Measurements from ENCODE around the gene CYB5RL.
"Not testable (repeated sequence)": the region's sequence is repeated elsewhere in the genome, so short reads cannot be mapped to it uniquely, and the experiment has no call there.

The CYB5RL gene

DNA sequence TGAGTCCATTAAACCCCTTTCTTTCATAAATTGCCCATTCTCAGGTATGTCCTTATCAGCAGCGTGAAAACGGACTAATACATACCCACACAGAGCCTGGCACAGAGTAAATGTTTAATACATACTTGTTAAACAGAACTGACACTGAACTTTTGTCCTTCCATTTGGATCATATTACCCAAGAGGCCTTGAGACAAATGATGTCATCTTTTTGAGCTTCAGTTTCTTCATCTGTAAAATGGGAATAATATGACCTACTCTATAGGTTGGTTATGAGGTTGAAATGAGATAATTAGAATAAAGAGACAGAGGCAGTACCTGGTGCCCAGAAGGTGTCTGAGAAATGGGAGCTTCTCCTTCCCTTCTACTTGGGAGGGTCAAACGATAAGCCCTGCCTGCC lies 13.8 kb downstream of the CYB5RL start:
- no peak for DNase-seq (ENCODE audit: low read depth, low spot score)

DNA sequence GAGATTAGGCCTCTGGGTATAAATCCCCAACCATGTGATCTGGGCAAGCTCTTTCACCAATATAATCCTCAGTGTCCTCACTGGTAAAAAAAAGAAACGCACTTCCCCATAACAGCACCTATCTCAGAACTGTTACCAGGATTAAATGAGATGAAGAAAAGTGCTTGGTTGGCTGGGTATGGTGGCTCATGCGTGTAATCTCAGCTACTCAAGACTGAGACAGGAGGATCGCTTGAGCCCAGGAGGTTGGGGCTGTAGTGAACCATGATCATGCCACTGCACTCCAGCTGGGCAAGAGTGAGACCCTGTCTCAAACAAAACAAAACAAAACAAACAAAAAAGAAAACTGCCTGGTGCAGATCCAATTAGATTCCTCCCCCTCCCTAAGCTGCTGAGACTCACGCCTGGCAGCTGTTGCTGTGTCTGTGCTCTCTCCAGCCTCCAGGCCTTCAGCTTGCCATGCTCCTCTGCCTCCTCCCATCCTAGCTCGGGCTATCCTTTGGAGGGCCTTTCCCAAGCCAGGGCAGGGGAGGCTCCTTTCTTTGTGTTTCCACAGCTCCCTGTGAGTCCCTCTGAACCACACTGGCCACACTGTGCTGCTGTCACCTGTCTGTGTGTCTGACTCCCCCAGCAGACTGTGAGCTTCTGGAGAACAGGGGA lies 19.0 kb downstream of the CYB5RL start:
- DNase-seq (ENCODE audit: low read depth, low spot score): no peak

DNA sequence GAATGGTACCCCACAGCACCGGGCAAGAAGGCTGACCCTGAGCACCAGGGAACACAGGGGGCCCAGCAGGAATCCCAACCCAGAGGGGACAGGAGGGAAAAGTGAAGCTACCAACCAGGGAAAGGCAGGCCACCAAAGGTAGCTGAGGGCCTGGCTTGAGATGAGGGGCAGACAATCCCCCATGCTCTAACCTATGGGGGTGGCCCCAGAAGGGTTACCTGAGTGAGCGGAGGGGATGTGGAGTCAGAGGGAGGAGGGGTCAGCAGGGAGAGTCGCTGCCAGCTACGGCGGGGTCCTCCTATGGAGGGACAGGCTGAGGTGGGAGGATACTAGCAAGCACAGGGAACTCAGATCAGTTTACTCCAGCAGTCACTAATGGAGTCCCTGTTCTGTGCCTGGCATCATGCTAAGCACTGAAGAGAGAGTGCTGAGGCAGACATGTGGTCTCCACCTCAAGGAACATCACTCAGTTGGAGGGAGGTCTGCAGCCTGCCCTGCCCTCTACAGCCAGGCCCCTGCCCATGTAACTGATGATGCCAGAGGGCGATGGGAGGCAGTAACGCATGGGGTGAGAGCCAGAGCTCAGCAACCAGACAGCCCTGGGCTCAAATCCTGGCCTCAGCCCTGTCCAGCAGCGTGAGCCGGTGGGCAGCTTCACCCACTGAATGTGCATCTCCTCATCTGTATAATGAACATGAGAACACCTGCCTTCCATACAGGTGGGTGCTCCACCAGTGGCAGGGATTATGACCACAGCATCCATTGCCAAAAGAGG lies 21.3 kb downstream of the CYB5RL start:
- no peak for DNase-seq (ENCODE audit: low read depth, low spot score)

DNA sequence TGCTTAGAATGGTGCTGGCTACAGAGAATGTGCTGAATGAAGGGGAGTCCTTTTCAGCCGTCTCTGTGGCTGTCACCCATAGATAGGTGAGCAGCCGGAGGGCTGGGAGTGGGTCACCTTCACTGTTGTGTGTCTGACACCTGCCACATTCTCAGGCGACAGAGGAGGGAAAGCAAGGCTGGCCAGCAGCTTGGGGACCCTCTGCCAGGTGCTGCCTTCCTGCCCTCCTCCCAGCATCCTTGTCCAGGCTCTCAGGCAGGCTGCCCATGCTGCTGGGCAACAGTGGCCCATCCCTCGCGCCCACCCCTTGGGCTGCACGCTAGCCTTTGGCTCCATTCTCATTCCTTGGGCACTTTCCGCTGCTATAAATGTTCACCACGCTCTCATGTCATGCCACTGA lies 22.1 kb downstream of the CYB5RL start:
- DNase-seq (ENCODE audit: low read depth, low spot score): no peak

DNA sequence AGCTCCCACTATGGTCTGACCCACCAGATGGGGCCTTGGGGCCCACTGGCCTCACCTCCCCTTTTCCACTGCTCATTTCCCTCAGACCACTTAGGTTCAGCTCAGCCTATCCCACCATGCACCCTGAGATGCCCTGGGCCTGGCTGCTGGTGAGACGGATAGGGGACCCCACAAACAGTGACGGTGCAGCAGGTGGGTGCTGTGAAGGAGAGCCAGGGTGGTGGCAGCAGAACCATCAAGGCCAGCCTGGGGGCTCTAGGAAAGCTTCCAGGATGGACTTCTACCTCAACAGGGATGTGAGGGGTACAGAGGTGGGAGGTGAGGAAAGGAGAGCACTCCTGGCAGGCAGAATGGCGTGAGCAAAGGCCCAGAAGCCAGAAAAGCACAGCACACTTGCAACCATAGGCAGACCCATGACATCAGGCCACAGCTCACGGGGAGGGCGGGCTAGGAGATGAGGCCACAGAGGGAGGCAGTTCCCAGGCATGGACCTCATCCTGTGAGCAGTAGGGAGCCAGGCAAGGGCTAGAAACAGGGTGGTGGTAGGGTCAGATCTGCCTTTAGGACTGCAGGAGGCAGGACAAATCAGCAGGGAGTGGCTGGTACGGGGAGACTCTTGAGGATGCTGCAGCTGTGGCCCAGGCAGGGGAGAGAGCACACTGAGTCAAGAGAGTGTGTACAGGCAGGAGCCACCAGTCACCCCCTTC lies 23.1 kb downstream of the CYB5RL start:
- DNase-seq (ENCODE audit: low read depth, low spot score): no peak

DNA sequence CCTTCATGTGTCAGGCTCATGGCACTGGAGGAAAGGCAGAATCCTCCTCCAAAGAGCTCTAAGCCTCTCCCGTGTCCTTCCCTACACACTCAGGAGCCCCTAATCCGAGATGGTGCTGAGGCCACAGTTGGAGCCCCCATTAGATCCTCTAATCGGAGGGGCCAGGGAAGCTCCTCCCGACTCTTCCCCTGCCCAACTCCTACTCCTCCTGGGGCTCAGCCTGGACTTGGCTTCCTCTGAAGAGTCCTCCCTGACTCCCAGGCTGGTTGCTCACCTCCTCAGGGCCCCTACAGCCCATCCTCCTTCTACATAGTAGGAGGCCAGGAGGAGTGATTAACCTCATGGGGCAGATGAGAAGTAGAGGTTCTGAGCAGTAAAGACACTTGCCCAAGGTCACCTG lies 25.7 kb downstream of the CYB5RL start:
- DNase-seq (ENCODE audit: low read depth, low spot score): no peak

DNA sequence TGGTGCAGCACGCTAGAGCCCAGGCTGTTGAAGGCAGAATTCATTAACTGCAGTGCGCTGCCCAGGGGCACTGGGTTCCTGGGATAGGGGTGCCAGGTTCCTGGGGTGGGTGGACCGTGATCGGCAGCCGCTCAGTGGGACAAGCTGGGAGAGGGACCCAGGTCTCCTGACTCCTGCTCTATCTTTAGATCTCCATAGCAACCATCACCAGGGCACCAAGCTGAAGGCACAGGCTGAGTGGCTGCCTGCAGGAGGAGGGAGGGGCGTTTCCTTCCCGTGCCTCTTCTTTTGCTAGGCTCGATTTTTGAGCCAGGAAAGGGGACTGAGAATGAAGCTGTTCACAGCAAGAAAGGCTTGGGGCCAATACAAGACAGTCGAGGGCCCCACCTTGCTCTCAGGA lies 26.1 kb downstream of the CYB5RL start:
- no peak for DNase-seq (ENCODE audit: low read depth, low spot score)

DNA sequence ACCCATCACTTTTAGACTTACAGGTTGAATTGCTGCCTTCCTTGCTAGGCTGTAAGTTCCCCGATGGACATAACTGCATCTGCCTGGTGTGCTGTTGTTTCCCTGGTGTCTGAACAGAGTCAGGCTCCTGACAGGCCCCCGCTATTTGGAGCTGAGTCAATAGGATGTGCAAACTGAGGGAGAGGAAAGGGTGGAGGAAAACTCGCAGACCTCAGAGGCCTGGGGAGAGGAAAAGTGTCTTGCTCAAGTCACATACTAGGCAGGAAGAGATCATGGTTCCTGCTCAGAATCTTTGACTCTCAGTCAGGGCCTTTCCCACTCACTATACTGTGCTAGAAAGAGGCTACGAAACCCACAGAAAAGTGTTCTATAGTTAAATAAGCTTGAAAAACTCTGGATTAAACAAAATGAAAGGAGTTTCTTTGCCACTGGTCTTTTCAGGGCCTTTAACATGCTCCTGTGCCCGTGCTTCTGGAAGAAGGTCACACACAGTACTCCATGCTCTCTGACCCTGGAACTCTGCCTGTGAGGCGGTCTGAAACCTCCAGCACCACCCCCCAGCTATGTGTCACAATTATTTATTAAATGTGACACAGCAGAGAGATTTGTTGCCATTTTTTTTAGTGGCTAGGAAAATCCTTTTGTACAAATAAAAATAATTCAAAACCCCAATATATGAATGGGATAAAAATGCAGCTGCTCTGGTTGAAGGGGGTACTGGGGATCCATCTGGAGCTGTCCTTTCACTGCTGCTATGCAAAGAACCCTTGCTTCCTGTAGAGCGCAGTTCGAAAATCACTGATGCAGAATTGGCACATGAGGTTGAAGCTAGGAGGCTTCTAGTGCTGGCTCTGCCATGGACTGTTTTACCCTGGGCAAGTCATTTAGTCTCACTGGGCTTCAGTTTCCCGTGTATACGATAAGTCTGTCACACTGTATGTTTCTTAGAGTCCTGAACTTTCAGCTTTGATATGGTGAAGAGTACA lies 26.9 kb downstream of the CYB5RL start:
- no peak for DNase-seq (ENCODE audit: low read depth, low spot score)

DNA sequence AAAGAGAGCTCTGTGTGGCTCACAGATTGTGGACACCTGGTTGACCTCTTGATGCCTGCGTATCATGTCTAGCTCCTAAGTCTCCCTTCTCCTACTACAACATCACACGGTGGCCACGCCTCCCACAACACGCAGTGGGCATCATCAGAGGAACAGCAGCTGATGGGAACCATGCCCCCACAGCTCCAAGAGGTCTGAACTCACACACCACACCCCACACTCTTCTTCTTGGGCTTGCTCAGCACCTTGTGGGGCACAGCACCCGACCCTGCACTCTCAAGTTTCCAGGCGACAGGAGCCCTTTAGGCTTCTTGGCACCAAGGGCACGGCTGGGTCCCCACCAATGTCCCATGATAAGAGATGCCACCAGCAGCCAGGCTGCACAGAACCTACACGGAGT lies 28.2 kb downstream of the CYB5RL start:
- DNase-seq (ENCODE audit: low read depth, low spot score): no peak

DNA sequence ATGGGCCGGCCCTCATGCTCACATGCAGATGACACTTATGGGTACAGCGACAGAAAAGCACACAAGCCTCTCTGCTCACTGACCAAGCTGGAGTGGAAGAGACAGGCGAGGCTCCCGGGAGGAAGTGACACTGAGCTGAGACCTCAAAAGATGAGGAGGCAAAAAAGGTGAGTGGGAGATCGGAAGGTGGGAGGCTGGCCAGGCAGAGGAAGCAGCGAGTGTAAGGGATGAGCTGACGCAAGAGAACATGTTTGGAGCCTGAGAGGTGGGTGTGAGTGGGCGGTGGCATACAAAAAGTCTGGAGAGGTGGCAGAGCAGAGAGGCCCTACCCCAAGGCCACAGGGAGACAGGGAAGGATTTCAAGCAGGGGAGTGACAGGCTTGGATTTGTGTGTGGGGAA lies 28.8 kb downstream of the CYB5RL start:
- DNase-seq (ENCODE audit: low read depth, low spot score): no peak

DNA sequence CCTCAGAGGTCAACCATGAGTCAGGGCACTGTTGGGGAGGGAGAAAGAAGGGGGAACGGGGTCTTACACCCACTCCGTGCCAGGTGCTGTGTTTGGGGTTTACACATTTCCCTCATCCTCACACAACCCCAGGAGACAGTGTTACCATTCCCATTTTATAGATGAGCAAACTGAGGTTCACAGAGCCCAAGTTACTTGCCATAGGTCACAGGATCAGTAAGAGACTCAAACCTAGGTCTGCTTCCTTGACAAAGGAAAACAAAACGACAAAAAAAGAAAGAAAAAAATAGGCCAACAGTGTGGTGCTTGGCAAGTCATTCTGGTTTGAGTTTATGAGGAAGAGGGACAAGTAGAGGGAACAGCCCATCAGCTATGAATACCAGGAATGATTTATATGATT lies 30.8 kb downstream of the CYB5RL start:
- no peak for DNase-seq (ENCODE audit: low read depth, low spot score)

DNA sequence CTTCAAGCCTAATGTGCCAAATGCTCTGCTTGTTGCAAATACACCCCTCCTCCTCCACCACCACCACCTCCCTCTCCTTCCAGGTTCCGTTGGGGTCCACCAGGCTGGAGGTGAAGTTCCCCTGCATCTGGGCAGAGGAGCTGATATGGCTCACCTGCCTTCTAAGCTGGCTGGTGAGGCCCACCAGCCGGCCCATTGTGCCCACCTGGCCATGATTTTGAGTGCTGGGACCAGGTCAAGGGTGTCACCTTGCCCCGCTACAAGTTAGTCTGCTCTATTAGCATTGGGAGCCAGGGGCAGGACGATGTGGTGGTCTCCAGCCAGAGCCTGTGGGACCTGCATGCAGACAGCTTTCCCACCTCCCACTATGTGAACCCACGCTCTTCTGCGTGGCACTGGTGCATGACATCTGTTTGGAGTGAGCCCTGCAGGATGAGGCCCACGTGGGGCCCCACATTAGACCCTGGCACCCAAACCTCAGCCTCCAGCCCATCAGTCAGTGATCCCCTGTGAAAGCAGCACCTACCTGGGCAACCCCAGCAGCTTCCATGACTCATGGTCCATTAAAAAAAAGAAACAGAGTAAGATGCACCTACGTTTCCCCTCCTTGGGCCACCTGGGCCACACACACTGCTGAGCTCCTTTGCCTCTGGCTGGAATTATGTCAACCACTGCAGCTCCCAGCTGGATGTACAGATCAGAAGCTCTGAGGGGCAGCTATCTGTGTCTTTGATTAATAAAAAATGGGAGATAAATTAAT lies 31.4 kb downstream of the CYB5RL start:
- no peak for DNase-seq (ENCODE audit: low read depth, low spot score)

DNA sequence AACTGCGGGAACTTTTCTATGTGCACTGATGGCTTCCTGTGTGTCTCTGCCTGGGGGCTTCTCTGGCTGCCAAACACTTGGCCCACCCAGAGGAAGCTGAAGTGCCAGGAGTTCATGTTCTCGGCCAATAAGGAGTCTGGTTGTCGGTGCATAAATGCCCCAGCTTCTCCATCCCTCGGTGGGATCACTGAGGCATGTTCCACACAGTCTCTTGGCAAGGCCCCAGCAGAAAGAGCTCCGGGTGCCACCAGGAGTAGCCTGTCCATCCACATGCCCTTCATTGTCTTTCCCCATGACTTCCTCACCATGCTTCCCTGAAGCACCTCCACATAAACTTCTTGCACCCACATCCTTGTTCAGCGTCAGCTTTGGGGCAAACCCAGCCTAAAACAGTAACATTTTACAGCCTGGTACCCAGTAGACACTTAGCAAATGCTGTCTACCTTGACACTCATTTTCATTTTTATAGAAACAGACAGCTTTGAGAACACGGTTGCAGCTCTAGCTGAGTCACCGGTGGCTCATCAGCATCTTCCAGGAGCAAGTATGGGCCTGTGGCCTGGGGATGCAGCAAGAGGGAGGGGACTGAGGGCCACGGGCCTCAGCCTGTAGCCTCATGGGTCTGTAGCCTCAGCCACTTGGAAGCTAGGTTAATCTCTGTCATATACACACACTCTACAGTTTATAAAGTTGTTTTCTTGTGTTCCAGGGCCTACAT lies 32.2 kb downstream of the CYB5RL start:
- peak; percentile 31 for DNase-seq (ENCODE audit: low read depth, low spot score)

DNA sequence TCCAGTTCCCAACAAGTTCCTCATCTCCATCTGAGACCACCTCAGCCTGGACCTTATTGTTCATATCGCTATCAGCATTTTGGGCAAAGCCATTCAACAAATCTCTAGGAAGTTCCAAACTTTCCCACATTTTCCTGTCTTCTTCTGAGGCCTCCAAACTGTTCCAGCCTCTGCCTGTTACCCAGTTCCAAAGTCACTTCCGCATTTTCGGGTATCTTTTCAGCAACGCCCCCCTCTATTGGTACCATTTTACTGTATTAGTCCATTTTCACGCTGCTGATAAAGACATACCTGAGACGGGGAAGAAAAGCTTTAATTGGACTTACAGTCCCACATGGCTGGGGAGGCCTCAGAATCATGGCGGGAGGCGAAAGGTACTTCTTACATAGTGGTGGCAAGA lies 33.5 kb downstream of the CYB5RL start:
- DNase-seq (ENCODE audit: low read depth, low spot score): not testable (repeated sequence)

DNA sequence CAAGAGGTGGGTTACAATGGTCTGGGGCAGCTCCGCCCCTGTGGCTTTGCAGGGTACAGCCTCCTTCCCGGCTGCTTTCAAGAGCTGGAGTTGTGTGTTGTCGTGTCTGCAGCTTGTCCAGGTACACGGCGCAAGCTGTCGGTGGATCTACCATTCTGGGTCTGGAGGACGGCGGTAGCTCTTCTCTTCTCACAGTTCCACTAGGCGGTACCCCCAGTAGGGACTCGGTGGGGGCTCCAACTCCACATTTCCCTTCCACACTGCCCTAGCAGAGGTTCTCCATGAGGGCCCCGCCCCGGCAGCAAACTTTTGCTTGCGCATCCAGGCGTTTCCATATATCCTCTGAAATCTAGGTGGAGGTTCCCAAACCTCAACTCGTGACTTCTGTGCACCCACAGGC lies 34.7 kb downstream of the CYB5RL start:
- no peak for DNase-seq (ENCODE audit: low read depth, low spot score)

DNA sequence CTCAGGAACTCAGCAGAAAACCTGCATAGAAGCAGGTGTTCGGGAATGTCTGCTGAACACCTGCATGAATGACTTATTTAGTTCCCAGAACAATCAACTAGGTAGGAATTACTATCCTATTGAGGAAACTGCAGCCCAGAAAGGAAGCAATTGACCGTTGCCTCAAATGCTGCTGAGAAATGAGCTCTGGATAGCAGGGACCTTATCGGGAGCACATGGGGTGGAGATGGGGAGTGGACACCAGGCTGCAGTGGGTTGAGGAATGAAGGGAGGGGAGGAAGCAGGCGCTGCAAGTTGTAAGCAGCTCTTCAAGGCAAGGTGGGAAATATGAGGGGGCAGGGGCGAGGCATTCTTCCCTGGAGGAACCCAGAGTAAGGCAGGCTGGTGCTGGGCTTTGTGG lies 36.3 kb downstream of the CYB5RL start:
- no peak for DNase-seq (ENCODE audit: low read depth, low spot score)

DNA sequence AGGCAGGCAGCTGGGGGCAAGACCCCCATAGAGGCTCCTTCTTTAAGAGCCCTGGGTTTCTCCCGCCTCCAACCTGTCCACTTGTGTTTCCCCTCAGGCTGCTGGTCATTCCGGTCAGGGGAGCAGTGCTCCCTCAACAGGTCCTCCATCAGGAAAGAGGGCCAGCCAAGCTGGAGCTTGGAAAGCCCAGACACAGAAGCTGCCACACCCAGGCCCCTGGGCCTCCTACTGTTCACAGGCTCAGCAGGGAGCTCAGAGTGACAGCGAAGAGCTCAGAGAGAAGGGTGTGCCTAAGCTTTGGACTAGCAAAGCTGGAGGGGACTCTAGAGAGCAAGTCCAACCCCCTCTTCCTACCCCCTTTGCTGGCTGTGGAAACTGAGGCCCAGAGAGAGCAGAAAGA lies 36.8 kb downstream of the CYB5RL start:
- no peak for DNase-seq (ENCODE audit: low read depth, low spot score)

DNA sequence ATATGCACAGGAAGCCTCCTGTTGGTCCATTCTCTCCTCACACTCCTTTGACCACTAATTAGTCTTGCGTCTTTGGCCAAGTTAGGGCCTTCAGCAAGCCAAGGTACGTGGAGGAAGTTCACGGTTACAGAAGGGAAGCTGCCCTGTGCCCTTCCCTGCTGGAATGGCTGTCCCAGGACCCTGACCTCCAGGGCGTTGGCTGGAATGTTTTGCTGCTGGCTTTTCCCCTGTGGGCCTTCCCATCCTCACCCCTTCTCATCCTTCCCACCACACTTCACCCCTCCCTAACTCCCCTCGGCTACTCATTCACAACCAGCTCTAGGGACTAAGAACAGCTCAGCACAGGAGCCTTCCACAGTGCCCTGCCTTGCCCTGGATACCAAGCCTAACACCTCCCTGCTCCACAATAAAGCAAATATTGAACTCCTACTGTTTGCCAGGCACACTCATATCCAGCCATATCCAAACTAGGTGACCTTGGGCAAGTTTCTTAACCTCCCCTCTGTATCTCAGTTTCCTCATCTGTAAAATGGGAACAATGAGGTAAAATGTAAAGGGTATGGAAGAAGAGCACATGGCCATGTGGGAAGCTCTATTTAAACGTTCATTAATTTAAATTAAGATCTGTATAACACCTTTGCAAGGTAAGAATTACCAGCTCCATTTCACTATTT lies 38.2 kb downstream of the CYB5RL start:
- DNase-seq (ENCODE audit: low read depth, low spot score): no peak

DNA sequence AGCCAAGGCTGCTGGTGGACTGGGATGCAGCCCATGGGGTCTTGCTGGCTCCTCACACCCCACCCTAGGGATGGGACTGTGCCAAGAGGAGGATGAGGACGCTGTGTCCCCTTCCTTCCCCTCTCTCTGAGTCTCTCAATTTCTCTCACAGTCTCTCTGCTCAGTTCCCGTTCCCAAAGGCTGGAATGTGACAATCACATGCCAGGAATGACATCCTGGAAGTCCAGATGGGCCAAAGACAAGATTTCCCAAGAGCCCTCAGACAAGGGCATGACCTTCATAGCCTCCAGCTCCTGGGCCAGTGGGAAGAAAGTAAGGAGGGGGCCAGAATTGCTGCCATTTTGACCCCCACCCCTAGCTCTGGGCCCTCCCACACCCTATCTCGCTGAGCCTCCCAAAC lies 39.5 kb downstream of the CYB5RL start:
- no peak for DNase-seq (ENCODE audit: low read depth, low spot score)

Measured in astrocyte of the hippocampus (primary cell).